Liver (tissue), 9 donors: ENCODE measurements around the gene TRIM16. TPM values are rescaled to one million over a fixed set of nuclear protein-coding genes. Genes with fewer than 3 reads are reported as not detected.

Experiments used
- DNase-seq: peaks from one replicate; pipeline ENCODE4 v3.0.0-alpha.2; 2017; ENCODE audit warnings: low spot score
- H3K27ac ChIP-seq, 2 donors: one replicate each; pipeline ENCODE4 v1.7.0; 2013; ENCODE audit warnings: inconsistent platforms in 2 of 2, low read length in 2 of 2, control low read depth in 1 of 2, low read depth in 1 of 2, mild to moderate bottlenecking in 1 of 2
- H3K27me3 ChIP-seq, 4 donors: one replicate each; pipeline versions ENCODE4 v1.6.1 to v1.7.0; 2013; ENCODE audit warnings: low read length in 3 of 4, inconsistent platforms in 1 of 4, mild to moderate bottlenecking in 1 of 4, moderate library complexity in 1 of 4; ENCODE audit not compliant: control insufficient read depth in 4 of 4, insufficient read depth in 4 of 4
- H3K36me3 ChIP-seq, 4 donors: one replicate each; pipeline versions ENCODE4 v1.6.1 to v1.7.0; 2013; ENCODE audit warnings: low read length in 3 of 4, mild to moderate bottlenecking in 3 of 4, low read depth in 1 of 4, moderate library complexity in 1 of 4; ENCODE audit not compliant: control insufficient read depth in 4 of 4, insufficient read depth in 3 of 4
- H3K4me1 ChIP-seq, 4 donors: one replicate each; pipeline versions ENCODE4 v1.6.1 to v1.7.0; 2013; ENCODE audit warnings: low read length in 3 of 4, mild to moderate bottlenecking in 3 of 4, moderate library complexity in 1 of 4; ENCODE audit not compliant: control insufficient read depth in 4 of 4, insufficient read depth in 4 of 4
- H3K4me3 ChIP-seq, 3 donors: one replicate each; pipeline versions ENCODE4 v1.6.1 to v1.7.0; 2013; ENCODE audit warnings: low read length in 3 of 3, control low read depth in 1 of 3, low read depth in 1 of 3, mild to moderate bottlenecking in 1 of 3
- H3K9ac ChIP-seq, 2 donors: one replicate each; pipeline ENCODE4 v1.7.0; 2013; ENCODE audit warnings: low read length in 2 of 2, mild to moderate bottlenecking in 2 of 2, moderate library complexity in 2 of 2, control low read depth in 1 of 2, low read depth in 1 of 2
- H3K9me3 ChIP-seq, 4 donors: one replicate each; pipeline versions ENCODE4 v1.6.1 to v1.7.0; 2013; ENCODE audit warnings: low read length in 3 of 4; ENCODE audit not compliant: control insufficient read depth in 4 of 4
- CTCF ChIP-seq: fragments of 150-350 bp; IDR thresholded peaks from 2 replicates; pipeline ENCODE4 v1.5.1; 2017; ENCODE audit warnings: improper control_type of control experiment, low read depth, low read length; ENCODE audit not compliant: missing input control
- EGR1 ChIP-seq, 2 donors: IDR thresholded peaks; 2 replicates each; pipeline ENCODE4 v1.6.1; 2016 to 2018; ENCODE audit warnings: antibody characterized with exemption in 2 of 2, low read depth in 2 of 2
- FOXA1 ChIP-seq: IDR thresholded peaks from 2 replicates; pipeline ENCODE4 v1.6.1; 2016; ENCODE audit warnings: antibody characterized with exemption
- FOXA2 ChIP-seq: IDR thresholded peaks from 2 replicates; pipeline ENCODE4 v1.6.1; 2016; ENCODE audit warnings: antibody characterized with exemption
- HNF4A ChIP-seq, 2 donors: conservative IDR thresholded peaks; 2 replicates each; pipeline ENCODE4 v1.6.1; 2016; ENCODE audit warnings: antibody characterized with exemption in 2 of 2, mild to moderate bottlenecking in 2 of 2
- HNF4G ChIP-seq: IDR thresholded peaks from 2 replicates; pipeline ENCODE4 v1.6.1; 2016; ENCODE audit warnings: antibody characterized with exemption
- JUND ChIP-seq, 2 donors: IDR thresholded peaks; 2 replicates each; pipeline ENCODE4 v1.6.1; 2016; ENCODE audit warnings: antibody characterized with exemption in 2 of 2
- MAX ChIP-seq: IDR thresholded peaks from 2 replicates; pipeline ENCODE4 v1.6.1; 2016; ENCODE audit warnings: antibody characterized with exemption
- NR2F2 ChIP-seq: IDR thresholded peaks from 2 replicates; pipeline ENCODE4 v1.6.1; 2016; ENCODE audit warnings: antibody characterized with exemption
- REST ChIP-seq: IDR thresholded peaks from 2 replicates; pipeline ENCODE4 v1.6.1; 2016; ENCODE audit warnings: antibody characterized with exemption, mild to moderate bottlenecking
- RXRA ChIP-seq, 2 donors: IDR thresholded peaks; 2 replicates each; pipeline ENCODE4 v1.6.1; 2017 to 2018; ENCODE audit warnings: antibody characterized with exemption in 2 of 2, mild to moderate bottlenecking in 1 of 2
- SP1 ChIP-seq: IDR thresholded peaks from 2 replicates; pipeline ENCODE4 v1.6.1; 2018; ENCODE audit warnings: antibody characterized with exemption, mild to moderate bottlenecking
- YY1 ChIP-seq: IDR thresholded peaks from 2 replicates; pipeline ENCODE4 v1.6.1; 2016; ENCODE audit warnings: antibody characterized with exemption, mild to moderate bottlenecking
- WGBS: extraction: QIAGEN DNeasy Blood & Tissue Kit; methylation state at CpG from one replicate; pipeline ENCODE4 v1.1.7; 2013; 5-methylcytosine and 5-hydroxymethylcytosine counted together
- polyA plus RNA-seq, 2 donors: library from polyadenylated mRNA; stranded (reverse) in 1 of 2; unstranded in 1 of 2; fragments of 200-250 nt in 1 of 2; fragments of >200 nt in 1 of 2; fragmentation: Nextera tagmentation in 1 of 2; extraction: Ambion mirVana in 1 of 2; gene quantifications; one replicate each; pipeline versions ENCODE4 v1.2.1 to v1.2.3, GENCODE V29; 2013 to 2015
- total RNA-seq, 2 donors: library from RNA; depleted of rRNA; stranded (reverse); fragments of >200 nt; gene quantifications; one replicate each; pipeline ENCODE4 v1.2.3, GENCODE V29; 2014
- TF ChIP-seq, protein P1 (sequence below): IDR thresholded peaks from 2 replicates; pipeline ENCODE4 v1.6.1; 2016; ENCODE audit warnings: antibody characterized with exemption
- TF ChIP-seq, protein P2 (sequence below): IDR thresholded peaks from 2 replicates; pipeline ENCODE4 v1.6.1; 2016; ENCODE audit warnings: antibody characterized with exemption
- donor health status: healthy.
- donor health status: healthy.
- donor health status: healthy.
- donor health status: healthy.
- donor health status: healthy.

Gene TRIM16
- total and polyA plus RNA-seq, 4 donors: 1.9 to 6.6 (median 4.7) TPM

DNA sequence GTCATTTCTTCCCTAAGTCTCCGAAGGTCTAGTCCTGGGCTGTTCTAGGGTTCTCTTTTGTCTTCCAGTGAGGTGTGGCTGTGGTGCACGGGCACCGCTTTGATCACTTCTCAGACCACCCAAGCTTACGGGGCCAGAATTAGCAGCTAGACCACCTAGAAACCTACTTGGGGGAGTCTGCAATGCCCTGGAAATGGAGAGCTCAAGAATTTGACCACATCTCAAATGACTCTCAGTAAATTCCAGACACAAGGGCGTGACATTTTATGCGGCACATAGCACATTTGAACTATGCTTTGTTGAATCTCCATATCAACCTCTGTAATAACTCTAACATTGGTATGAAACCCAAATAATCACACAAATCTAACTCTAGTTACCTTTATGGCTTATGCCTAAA is 24.9 kb downstream of the TRIM16 start:
- TF ChIP-seq JUND (IDR thresholded peaks at IDR 0.05) (no peak), EGR1 (IDR thresholded peaks at IDR 0.05; ENCODE audit: low read depth in 2 of 2) (no peak), CTCF (no peak), FOXA1 (no peak), HNF4A (conservative IDR thresholded peaks at IDR 0.05) (no peak), YY1 (no peak), SP1 (no peak)
- TF ChIP-seq, protein P1, sequence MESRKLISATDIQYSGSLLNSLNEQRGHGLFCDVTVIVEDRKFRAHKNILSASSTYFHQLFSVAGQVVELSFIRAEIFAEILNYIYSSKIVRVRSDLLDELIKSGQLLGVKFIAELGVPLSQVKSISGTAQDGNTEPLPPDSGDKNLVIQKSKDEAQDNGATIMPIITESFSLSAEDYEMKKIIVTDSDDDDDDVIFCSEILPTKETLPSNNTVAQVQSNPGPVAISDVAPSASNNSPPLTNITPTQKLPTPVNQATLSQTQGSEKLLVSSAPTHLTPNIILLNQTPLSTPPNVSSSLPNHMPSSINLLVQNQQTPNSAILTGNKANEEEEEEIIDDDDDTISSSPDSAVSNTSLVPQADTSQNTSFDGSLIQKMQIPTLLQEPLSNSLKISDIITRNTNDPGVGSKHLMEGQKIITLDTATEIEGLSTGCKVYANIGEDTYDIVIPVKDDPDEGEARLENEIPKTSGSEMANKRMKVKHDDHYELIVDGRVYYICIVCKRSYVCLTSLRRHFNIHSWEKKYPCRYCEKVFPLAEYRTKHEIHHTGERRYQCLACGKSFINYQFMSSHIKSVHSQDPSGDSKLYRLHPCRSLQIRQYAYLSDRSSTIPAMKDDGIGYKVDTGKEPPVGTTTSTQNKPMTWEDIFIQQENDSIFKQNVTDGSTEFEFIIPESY: no peak
- DNase-seq: no peak
- H3K9ac ChIP-seq: no peak overlapping the region
- no peaks in the 10 kb centered on the region for H3K4me1 ChIP-seq
- no peak overlapping the region for H3K4me3 ChIP-seq
- no peaks in the 10 kb centered on the region for H3K27me3 ChIP-seq
- no peak overlapping the region for H3K27ac ChIP-seq
- peaks cover 0 to 5% (median 1%) of the 10 kb centered on the region in 4 donors for H3K36me3 ChIP-seq
- 97% methylated on average over 6 of the region's 6 CpGs for WGBS
- no peaks in the 10 kb centered on the region for H3K9me3 ChIP-seq

- H3K27me3 ChIP-seq: no peaks in the 10 kb centered on the region
- no peak for DNase-seq
- H3K9me3 ChIP-seq: no peaks in the 10 kb centered on the region
- H3K9ac ChIP-seq: no peak overlapping the region
- TF ChIP-seq REST (no peak), FOXA1 (no peak), NR2F2 (no peak)
- H3K4me1 ChIP-seq: no peaks in the 10 kb centered on the region
- peaks cover 0 to 5% (median 1%) of the 10 kb centered on the region in 4 donors for H3K36me3 ChIP-seq
- H3K27ac ChIP-seq: no peak overlapping the region
- H3K4me3 ChIP-seq: no peak overlapping the region
- WGBS: 97% methylated on average over 3 of the region's 3 CpGs
These were observed 25.8 kb downstream of the TRIM16 start for GRCh38 chr17:15658296-15658695.

- Histone ChIP-seq H3K27ac (no peak overlapping the region), H3K4me3 (no peak overlapping the region), H3K27me3 (no peaks in the 10 kb centered on the region), H3K36me3 (peaks cover 0 to 5% (median 1%) of the 10 kb centered on the region in 4 donors), H3K9me3 (no peaks in the 10 kb centered on the region), H3K4me1 (no peaks in the 10 kb centered on the region), H3K9ac (no peak overlapping the region)
- no peak for DNase-seq
- TF ChIP-seq MAX: no peak
- TF ChIP-seq JUND (IDR thresholded peaks at IDR 0.05): no peak
- TF ChIP-seq HNF4G: no peak
- TF ChIP-seq RXRA (IDR thresholded peaks at IDR 0.05): no peak
- no peak for TF ChIP-seq YY1
- TF ChIP-seq, protein P2, sequence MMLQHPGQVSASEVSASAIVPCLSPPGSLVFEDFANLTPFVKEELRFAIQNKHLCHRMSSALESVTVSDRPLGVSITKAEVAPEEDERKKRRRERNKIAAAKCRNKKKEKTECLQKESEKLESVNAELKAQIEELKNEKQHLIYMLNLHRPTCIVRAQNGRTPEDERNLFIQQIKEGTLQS: no peak
- no peak for TF ChIP-seq FOXA2
- TF ChIP-seq, protein P1: no peak
- no peak for TF ChIP-seq CTCF
- no peak for TF ChIP-seq NR2F2
These were observed 26.2 kb downstream of the TRIM16 start for GRCh38 chr17:15657868-15658267.
